Mononuclear cell (primary cell): Measurements from ENCODE around the gene TP53RK. TPM values are rescaled to one million over a fixed set of nuclear protein-coding genes. Genes with fewer than 3 reads are reported as not detected.

Experiments
- H3K27me3 ChIP-seq: 2 replicates; pipeline ENCODE4 v1.6.0; 2011; ENCODE audit warnings: low read length, control low read depth; ENCODE audit not compliant: insufficient read depth
- H3K4me1 ChIP-seq: 2 replicates; pipeline ENCODE4 v1.5.1; 2011; ENCODE audit warnings: mild to moderate bottlenecking, low read length, control low read depth; ENCODE audit not compliant: insufficient read depth
- H3K4me3 ChIP-seq: 2 replicates; pipeline ENCODE4 v1.5.1; 2011; ENCODE audit warnings: mild to moderate bottlenecking, low read length, moderate library complexity
- H3K9me3 ChIP-seq: 2 replicates; pipeline ENCODE4 v1.5.1; 2011; ENCODE audit warnings: low read depth, mild to moderate bottlenecking, control low read depth, low read length
- total RNA-seq: library from RNA; depleted of rRNA; stranded (reverse); fragments of >200 nt; gene quantifications from one replicate; pipeline ENCODE4 v1.2.3, GENCODE V29; 2012

Gene TP53RK
- total RNA-seq, 1 donor, result 6.5 TPM

GRCh38 chr20:46699651-46700359, 10.6 kb upstream of the TP53RK start:
- no peaks in the 10 kb centered on the region for H3K27me3 ChIP-seq
- no peaks in the 10 kb centered on the region for H3K9me3 ChIP-seq
- no peaks in the 10 kb centered on the region for H3K4me1 ChIP-seq
- H3K4me3 ChIP-seq, result no peak overlapping the region

GRCh38 chr20:46698788-46699187, 9.5 kb upstream of the TP53RK start:
- no peaks in the 10 kb centered on the region for H3K9me3 ChIP-seq
- no peak overlapping the region for H3K4me3 ChIP-seq
- H3K4me1 ChIP-seq, result peaks cover 8% of the 10 kb centered on the region
- no peaks in the 10 kb centered on the region for H3K27me3 ChIP-seq

GRCh38 chr20:46696791-46697279, 7.6 kb upstream of the TP53RK start:
- H3K27me3 ChIP-seq, result no peaks in the 10 kb centered on the region
- H3K9me3 ChIP-seq, result no peaks in the 10 kb centered on the region
- H3K4me1 ChIP-seq, result peaks cover 11% of the 10 kb centered on the region
- H3K4me3 ChIP-seq, result no peak overlapping the region

- Histone ChIP-seq H3K9me3 (no peaks in the 10 kb centered on the region), H3K4me1 (peaks cover 11% of the 10 kb centered on the region), H3K27me3 (no peaks in the 10 kb centered on the region), H3K4me3 (no peak overlapping the region)
Observed at GRCh38 chr20:46695892-46696291, 6.6 kb upstream of the TP53RK start.

- Histone ChIP-seq H3K27me3 (no peaks in the 10 kb centered on the region), H3K4me1 (peaks cover 15% of the 10 kb centered on the region), H3K9me3 (no peaks in the 10 kb centered on the region), H3K4me3 (no peak overlapping the region)
Observed at GRCh38 chr20:46694484-46694883, 5.2 kb upstream of the TP53RK start.

- no peaks in the 10 kb centered on the region for H3K9me3 ChIP-seq
- H3K27me3 ChIP-seq, result no peaks in the 10 kb centered on the region
- peaks cover 38% of the 10 kb centered on the region for H3K4me1 ChIP-seq
- H3K4me3 ChIP-seq, result no peak overlapping the region
Observed at GRCh38 chr20:46691196-46691595, 2.0 kb upstream of the TP53RK start.

- no peaks in the 10 kb centered on the region for H3K27me3 ChIP-seq
- H3K9me3 ChIP-seq, result no peaks in the 10 kb centered on the region
- peaks cover 38% of the 10 kb centered on the region for H3K4me1 ChIP-seq
- no peak overlapping the region for H3K4me3 ChIP-seq
Observed at GRCh38 chr20:46690219-46691106, 1.2 kb upstream of the TP53RK start.

- Histone ChIP-seq H3K27me3 (no peaks in the 10 kb centered on the region), H3K4me1 (peaks cover 38% of the 10 kb centered on the region), H3K4me3 (peak overlapping the region; percentile 86), H3K9me3 (no peaks in the 10 kb centered on the region)
Observed at GRCh38 chr20:46689754-46690085, 476 bp upstream of the TP53RK start.

- H3K4me1 ChIP-seq, result peaks cover 31% of the 10 kb centered on the region
- no peaks in the 10 kb centered on the region for H3K9me3 ChIP-seq
- H3K4me3 ChIP-seq, result peak overlapping the region; percentile 86
- H3K27me3 ChIP-seq, result no peaks in the 10 kb centered on the region
Observed at GRCh38 chr20:46688151-46689081, 828 bp downstream of the TP53RK start.

- H3K27me3 ChIP-seq, result no peaks in the 10 kb centered on the region
- H3K4me1 ChIP-seq, result peaks cover 46% of the 10 kb centered on the region
- H3K9me3 ChIP-seq, result no peaks in the 10 kb centered on the region
- H3K4me3 ChIP-seq, result no peak overlapping the region
Observed at GRCh38 chr20:46683939-46684750, 5.1 kb downstream of the TP53RK start.

GRCh38 chr20:46683668-46683938, 5.6 kb downstream of the TP53RK start:
- Histone ChIP-seq H3K27me3 (no peaks in the 10 kb centered on the region), H3K4me3 (no peak overlapping the region), H3K9me3 (no peaks in the 10 kb centered on the region), H3K4me1 (peaks cover 43% of the 10 kb centered on the region)

GRCh38 chr20:46683011-46683667, 6.1 kb downstream of the TP53RK start:
- H3K9me3 ChIP-seq, result no peaks in the 10 kb centered on the region
- H3K27me3 ChIP-seq, result no peaks in the 10 kb centered on the region
- no peak overlapping the region for H3K4me3 ChIP-seq
- peaks cover 39% of the 10 kb centered on the region for H3K4me1 ChIP-seq

- H3K9me3 ChIP-seq, result no peaks in the 10 kb centered on the region
- no peak overlapping the region for H3K4me3 ChIP-seq
- no peaks in the 10 kb centered on the region for H3K27me3 ChIP-seq
- peaks cover 30% of the 10 kb centered on the region for H3K4me1 ChIP-seq
Observed at GRCh38 chr20:46682063-46682821, 7.0 kb downstream of the TP53RK start.
